Loucy (cell line): ENCODE data around the gene SYNGR1.
A peak's percentile ranks its signal among the peaks of the same experiment; 100 is the strongest.

Experiments used
- H2AFZ ChIP-seq: fragments of 200-600 bp; sonication (generic); 2 replicates; pipeline ENCODE4 v1.6.0; 2016; ENCODE audit warnings: antibody characterized with exemption, mild to moderate bottlenecking, low read length, moderate library complexity
- H3F3A ChIP-seq: fragments of 200-600 bp; 2 replicates; pipeline ENCODE4 v1.6.0; 2016; ENCODE audit warnings: antibody characterized with exemption, low read depth, mild to moderate bottlenecking
- H3K27me3 ChIP-seq: fragments of 200-600 bp; sonication (generic); 2 replicates; pipeline ENCODE4 v1.6.1; 2014; ENCODE audit warnings: low read length, mild to moderate bottlenecking; ENCODE audit not compliant: insufficient read depth, poor library complexity, severe bottlenecking
- H3K36me3 ChIP-seq: fragments of 200-600 bp; sonication (generic); 2 replicates; pipeline ENCODE4 v1.6.1; 2016; ENCODE audit warnings: low read length; ENCODE audit not compliant: insufficient read depth
- H3K4me1 ChIP-seq: fragments of 200-600 bp; sonication (generic); 2 replicates; pipeline ENCODE4 v1.5.1; 2014; ENCODE audit warnings: low read length, mild to moderate bottlenecking; ENCODE audit not compliant: insufficient read depth, poor library complexity, severe bottlenecking
- H3K4me2 ChIP-seq: fragments of 200-600 bp; sonication (generic); 2 replicates; pipeline ENCODE4 v1.6.0; 2014; ENCODE audit warnings: antibody characterized with exemption, low read length, low read depth, mild to moderate bottlenecking; ENCODE audit not compliant: poor library complexity, severe bottlenecking
- H3K4me3 ChIP-seq: fragments of 200-600 bp; sonication (generic); 2 replicates; pipeline ENCODE4 v1.5.1; 2014; ENCODE audit warnings: low read length, mild to moderate bottlenecking, mixed read lengths; ENCODE audit not compliant: poor library complexity, severe bottlenecking
- H3K79me2 ChIP-seq: fragments of 200-600 bp; sonication (generic); 2 replicates; pipeline ENCODE4 v1.6.1; 2014; ENCODE audit warnings: low read length; ENCODE audit not compliant: insufficient read depth
- H3K9ac ChIP-seq: fragments of 200-600 bp; sonication (generic); 2 replicates; pipeline ENCODE4 v1.6.0; 2014; ENCODE audit warnings: mild to moderate bottlenecking, low read depth, low read length, moderate library complexity; ENCODE audit not compliant: poor library complexity, severe bottlenecking
- H3K9me2 ChIP-seq: fragments of 200-600 bp; sonication (generic); replicated peaks from 2 replicates; pipeline ENCODE4 v1.6.1; 2016; ENCODE audit warnings: low read depth, low read length, mixed read lengths
- H3K9me3 ChIP-seq: fragments of 200-600 bp; sonication (generic); 2 replicates; pipeline ENCODE4 v1.6.1; 2014; ENCODE audit warnings: mild to moderate bottlenecking, antibody characterized with exemption, low read length, low read depth; ENCODE audit not compliant: insufficient read depth
- H4K20me1 ChIP-seq: fragments of 200-600 bp; sonication (generic); 2 replicates; pipeline ENCODE4 v1.6.0; 2014; ENCODE audit warnings: antibody characterized with exemption, low read length, mild to moderate bottlenecking; ENCODE audit not compliant: insufficient read depth, poor library complexity, severe bottlenecking
- EZH2phosphoT487 ChIP-seq: fragments of 200-600 bp; IDR thresholded peaks from 2 replicates; pipeline ENCODE4 v1.6.1; 2018; ENCODE audit warnings: antibody characterized with exemption, mild to moderate bottlenecking, moderate library complexity, borderline replicate concordance
- TF ChIP-seq, protein P1 (sequence below): fragments of 200-600 bp; sonication (generic); conservative IDR thresholded peaks from 2 replicates; pipeline ENCODE4 v1.5.1; 2014; ENCODE audit warnings: mild to moderate bottlenecking, antibody characterized with exemption, low read length

The SYNGR1 gene

DNA sequence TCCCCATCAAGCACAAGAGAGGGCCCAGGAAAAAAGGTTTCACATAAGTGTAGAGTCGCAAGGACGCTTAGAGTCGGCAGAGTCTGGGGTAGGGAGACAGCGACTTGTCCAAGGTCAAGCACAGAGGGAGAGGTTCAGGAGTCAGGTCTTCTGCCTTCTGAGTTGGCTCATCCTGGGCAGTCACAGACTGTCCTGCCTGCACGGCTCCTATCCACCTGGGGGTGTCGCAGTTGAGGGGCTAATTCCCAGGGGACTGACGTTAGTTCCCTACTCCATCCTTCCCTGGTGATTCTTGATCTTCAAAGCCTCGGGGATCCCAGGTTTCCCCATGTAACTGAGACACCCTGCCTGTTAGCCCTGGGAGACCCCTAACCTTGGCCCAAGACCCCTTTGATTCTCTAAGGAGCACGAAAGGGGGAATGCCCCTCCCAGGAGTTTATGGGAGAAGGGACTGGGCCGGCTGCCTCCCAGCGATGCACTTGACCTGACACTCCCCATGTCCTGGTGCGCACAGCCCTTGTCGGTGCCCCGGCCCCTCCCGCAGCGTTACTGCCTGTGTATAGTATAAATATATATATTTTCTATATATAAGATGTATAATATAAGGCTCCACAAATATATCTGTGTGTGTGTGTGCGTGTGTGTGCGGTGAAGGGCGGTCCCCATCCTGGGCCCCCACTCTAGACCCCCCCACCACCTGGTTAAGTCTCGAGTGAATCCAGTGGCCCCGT is 35.1 kb downstream of the SYNGR1 start:
- no peaks in the 10 kb centered on the region for H3K27me3 ChIP-seq
- H3K36me3 ChIP-seq: no peaks in the 10 kb centered on the region
- H2AFZ ChIP-seq: no peak overlapping the region
- H3K9ac ChIP-seq: no peak overlapping the region
- H3K4me3 ChIP-seq: no peak overlapping the region
- no peaks in the 10 kb centered on the region for H3F3A ChIP-seq
- H3K79me2 ChIP-seq: no peaks in the 10 kb centered on the region
- H3K9me2 ChIP-seq: no peaks in the 10 kb centered on the region
- no peak overlapping the region for H3K4me2 ChIP-seq
- H4K20me1 ChIP-seq: no peaks in the 10 kb centered on the region
- no peaks in the 10 kb centered on the region for H3K9me3 ChIP-seq
- no peaks in the 10 kb centered on the region for H3K4me1 ChIP-seq
- no peak for TF ChIP-seq EZH2phosphoT487
- TF ChIP-seq, protein P1, sequence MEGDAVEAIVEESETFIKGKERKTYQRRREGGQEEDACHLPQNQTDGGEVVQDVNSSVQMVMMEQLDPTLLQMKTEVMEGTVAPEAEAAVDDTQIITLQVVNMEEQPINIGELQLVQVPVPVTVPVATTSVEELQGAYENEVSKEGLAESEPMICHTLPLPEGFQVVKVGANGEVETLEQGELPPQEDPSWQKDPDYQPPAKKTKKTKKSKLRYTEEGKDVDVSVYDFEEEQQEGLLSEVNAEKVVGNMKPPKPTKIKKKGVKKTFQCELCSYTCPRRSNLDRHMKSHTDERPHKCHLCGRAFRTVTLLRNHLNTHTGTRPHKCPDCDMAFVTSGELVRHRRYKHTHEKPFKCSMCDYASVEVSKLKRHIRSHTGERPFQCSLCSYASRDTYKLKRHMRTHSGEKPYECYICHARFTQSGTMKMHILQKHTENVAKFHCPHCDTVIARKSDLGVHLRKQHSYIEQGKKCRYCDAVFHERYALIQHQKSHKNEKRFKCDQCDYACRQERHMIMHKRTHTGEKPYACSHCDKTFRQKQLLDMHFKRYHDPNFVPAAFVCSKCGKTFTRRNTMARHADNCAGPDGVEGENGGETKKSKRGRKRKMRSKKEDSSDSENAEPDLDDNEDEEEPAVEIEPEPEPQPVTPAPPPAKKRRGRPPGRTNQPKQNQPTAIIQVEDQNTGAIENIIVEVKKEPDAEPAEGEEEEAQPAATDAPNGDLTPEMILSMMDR: no peak

DNA sequence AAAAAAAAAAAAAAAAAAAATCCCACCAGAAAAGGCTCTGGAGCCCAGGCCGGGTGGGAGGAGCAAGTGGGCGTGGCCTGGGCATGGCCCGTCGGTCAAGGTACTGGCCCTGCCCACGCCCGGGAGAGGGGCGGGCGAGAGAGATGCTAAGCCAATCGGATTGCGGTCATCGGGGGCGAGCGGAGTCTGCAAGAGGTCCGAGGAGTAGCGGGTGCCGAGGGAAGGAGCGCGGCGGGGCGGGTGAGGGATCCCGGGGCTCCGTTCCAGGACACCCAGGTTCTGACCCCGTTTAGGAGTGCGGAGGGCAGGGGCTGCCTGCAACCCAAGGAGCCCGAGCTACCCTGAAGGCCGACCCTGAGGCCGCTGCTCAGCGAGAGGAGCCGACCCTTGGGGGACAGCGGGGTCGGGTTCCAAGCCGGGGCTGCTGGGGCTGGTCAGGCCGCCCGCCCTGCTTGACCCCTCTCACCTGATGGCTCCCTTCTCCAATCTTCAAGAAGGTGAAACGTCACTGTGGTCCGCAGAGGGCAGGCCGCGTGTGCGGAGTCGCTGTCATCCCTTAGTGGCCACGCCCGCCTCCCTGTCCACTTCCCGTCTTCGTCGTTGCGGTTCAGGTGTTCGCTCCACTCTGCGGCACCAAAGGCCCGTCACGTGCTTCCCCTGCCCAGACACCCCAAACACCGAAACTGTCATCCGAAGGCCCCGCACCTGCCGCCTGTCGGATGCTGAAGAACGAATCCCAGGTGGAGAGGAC is 38.6 kb downstream of the SYNGR1 start:
- H3K27me3 ChIP-seq: no peaks in the 10 kb centered on the region
- H3K9me3 ChIP-seq: no peaks in the 10 kb centered on the region
- no peaks in the 10 kb centered on the region for H3K36me3 ChIP-seq
- TF ChIP-seq, protein P1: no peak
- no peak for TF ChIP-seq EZH2phosphoT487
- no peaks in the 10 kb centered on the region for H3K79me2 ChIP-seq
- peak overlapping the region; percentile 56 for H3K9ac ChIP-seq
- H4K20me1 ChIP-seq: no peaks in the 10 kb centered on the region
- H2AFZ ChIP-seq: peak overlapping the region; percentile 87
- peak overlapping the region; percentile 74 for H3K4me3 ChIP-seq
- no peaks in the 10 kb centered on the region for H3K4me1 ChIP-seq
- H3K9me2 ChIP-seq: no peaks in the 10 kb centered on the region
- H3F3A ChIP-seq: no peaks in the 10 kb centered on the region
- peak overlapping the region; percentile 82 for H3K4me2 ChIP-seq

DNA sequence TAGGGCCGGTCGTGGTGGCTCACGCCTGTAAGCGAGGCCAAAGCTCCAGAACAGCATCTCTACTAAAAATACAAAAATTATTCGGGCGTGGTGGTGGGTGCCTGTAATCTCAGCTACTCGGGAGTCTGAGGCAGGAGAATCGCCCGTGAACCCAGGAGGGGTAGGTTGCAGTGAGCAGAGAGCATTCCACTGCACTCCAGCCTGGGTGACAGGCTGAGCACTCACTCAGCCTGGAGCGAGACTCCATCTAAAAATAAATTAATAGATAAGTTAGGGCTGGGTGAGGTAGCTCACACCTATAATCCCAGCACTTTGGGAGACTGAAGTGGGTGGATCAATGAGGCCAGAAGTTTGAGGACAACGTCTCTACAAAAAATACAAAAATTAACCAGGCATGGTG is 39.6 kb downstream of the SYNGR1 start:
- no peak overlapping the region for H2AFZ ChIP-seq
- no peaks in the 10 kb centered on the region for H3K9me3 ChIP-seq
- H3K4me3 ChIP-seq: no peak overlapping the region
- H3K36me3 ChIP-seq: no peaks in the 10 kb centered on the region
- no peaks in the 10 kb centered on the region for H3F3A ChIP-seq
- H3K9me2 ChIP-seq: no peaks in the 10 kb centered on the region
- no peak overlapping the region for H3K9ac ChIP-seq
- H3K4me2 ChIP-seq: no peak overlapping the region
- no peaks in the 10 kb centered on the region for H3K4me1 ChIP-seq
- H4K20me1 ChIP-seq: no peaks in the 10 kb centered on the region
- H3K79me2 ChIP-seq: no peaks in the 10 kb centered on the region
- TF ChIP-seq, protein P1: no peak
- no peak for TF ChIP-seq EZH2phosphoT487
- no peaks in the 10 kb centered on the region for H3K27me3 ChIP-seq
